Testis (tissue), 2 donors: ENCODE results near the gene SOWAHA.

Experiments used
- CTCF ChIP-seq, 3 experiments: fragments of 450-650 bp in 2 of 3; fragments of 200-600 bp in 1 of 3; sonication (generic) in 1 of 3; IDR thresholded peaks; one replicate each; pipeline ENCODE4 v1.5.1; 2016 to 2019; ENCODE audit warnings: antibody characterized with exemption in 3 of 3, mild to moderate bottlenecking in 2 of 3, moderate library complexity in 1 of 3
- POLR2A ChIP-seq: fragments of 450-650 bp; IDR thresholded peaks from one replicate; pipeline ENCODE4 v1.6.1; 2017; ENCODE audit warnings: antibody characterized with exemption, mild to moderate bottlenecking, moderate library complexity

- no peak for TF ChIP-seq CTCF (IDR thresholded peaks at IDR 0.05)
- no peak for TF ChIP-seq POLR2A
These were observed 42.9 kb downstream of the SOWAHA start for GRCh38 chr5:132856011-132856410.
